Peyer's patch (tissue), 4 donors: ENCODE results near the gene DDX27.

Source experiments
- POLR2A ChIP-seq, 2 donors: fragments of 450-650 bp; IDR thresholded peaks; one replicate each; pipeline ENCODE4 v1.5.1; 2017; ENCODE audit warnings: antibody characterized with exemption in 2 of 2, mild to moderate bottlenecking in 2 of 2, moderate library complexity in 2 of 2
- TF ChIP-seq, protein P1 (sequence below), 6 experiments: fragments of 450-650 bp in 4 of 6; fragments of 200-600 bp in 2 of 6; sonication (generic) in 1 of 6; IDR thresholded peaks; one replicate each; pipeline ENCODE4 v1.5.1; 2017 to 2019; ENCODE audit warnings: antibody characterized with exemption in 6 of 6, mild to moderate bottlenecking in 3 of 6, moderate library complexity in 1 of 6

DNA sequence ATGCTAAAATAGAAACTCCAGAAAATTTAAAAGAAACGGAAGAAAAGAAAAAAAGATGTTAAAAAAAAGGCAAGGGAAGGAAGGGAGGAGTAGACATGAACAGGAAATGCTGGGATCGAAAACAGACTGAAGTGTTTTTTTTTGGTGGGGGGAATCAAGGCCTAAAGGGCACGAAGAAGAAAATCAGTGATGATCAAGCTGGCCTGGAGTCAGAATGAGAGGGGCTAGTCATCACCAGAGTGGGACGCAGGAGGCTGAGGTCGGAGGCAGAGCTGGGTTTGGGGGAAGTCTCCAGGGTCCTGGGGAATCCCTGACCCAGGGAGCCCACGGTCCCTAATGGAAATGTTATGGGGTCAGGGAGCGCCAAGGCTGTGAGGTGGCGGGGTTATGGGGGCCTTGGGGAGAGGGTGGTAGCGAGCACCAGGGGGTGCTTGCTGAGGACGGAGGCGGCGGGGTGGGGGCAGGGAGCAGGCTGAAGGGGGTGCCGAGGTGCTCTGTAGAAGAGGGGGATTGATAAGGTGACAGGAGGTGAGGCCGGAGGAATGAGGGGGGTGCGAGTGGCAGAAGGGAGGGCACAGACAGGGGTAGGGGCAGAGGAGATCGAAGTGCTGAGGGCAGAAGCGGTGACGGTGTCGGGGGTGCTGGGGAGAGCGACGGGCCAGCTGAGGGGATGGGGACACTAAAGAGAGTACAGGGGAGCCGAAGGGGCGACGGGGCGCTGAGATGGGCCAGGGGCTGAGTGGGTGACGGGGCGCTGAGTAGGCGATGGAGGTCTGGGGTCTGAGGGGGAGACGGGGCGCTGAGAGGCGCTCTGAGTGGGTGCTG is 58.0 kb downstream of the DDX27 start:
- TF ChIP-seq, protein P1, sequence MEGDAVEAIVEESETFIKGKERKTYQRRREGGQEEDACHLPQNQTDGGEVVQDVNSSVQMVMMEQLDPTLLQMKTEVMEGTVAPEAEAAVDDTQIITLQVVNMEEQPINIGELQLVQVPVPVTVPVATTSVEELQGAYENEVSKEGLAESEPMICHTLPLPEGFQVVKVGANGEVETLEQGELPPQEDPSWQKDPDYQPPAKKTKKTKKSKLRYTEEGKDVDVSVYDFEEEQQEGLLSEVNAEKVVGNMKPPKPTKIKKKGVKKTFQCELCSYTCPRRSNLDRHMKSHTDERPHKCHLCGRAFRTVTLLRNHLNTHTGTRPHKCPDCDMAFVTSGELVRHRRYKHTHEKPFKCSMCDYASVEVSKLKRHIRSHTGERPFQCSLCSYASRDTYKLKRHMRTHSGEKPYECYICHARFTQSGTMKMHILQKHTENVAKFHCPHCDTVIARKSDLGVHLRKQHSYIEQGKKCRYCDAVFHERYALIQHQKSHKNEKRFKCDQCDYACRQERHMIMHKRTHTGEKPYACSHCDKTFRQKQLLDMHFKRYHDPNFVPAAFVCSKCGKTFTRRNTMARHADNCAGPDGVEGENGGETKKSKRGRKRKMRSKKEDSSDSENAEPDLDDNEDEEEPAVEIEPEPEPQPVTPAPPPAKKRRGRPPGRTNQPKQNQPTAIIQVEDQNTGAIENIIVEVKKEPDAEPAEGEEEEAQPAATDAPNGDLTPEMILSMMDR (IDR thresholded peaks at IDR 0.05), result no peak
- TF ChIP-seq POLR2A (IDR thresholded peaks at IDR 0.05), result no peak
